Right lobe of liver (tissue), 6 donors: ENCODE results near the gene EDIL3. TPM values are rescaled to one million over a fixed set of nuclear protein-coding genes. Genes with fewer than 3 reads are reported as not detected.

Experiments
- ATAC-seq, 4 donors: fragments of 200-7000 bp; cut with Tn5 transposase; one replicate each; pipeline ENCODE4 v1.9.1; 2020; ENCODE audit warnings: mild to moderate bottlenecking in 4 of 4, moderate library complexity in 4 of 4
- DNase-seq, 3 donors: peaks; one replicate each; pipeline ENCODE4 v3.0.0-alpha.2; 2020
- H3K27ac ChIP-seq, 3 donors: fragments of 200-600 bp; one replicate each; pipeline ENCODE4 v1.8.0; 2022
- H3K27me3 ChIP-seq, 2 donors: fragments of 200-600 bp; one replicate each; pipeline ENCODE4 v1.8.0; 2022
- H3K36me3 ChIP-seq, 4 donors: fragments of 200-600 bp; sonication (generic) in 1 of 4; one replicate each; pipeline versions ENCODE4 v1.5.1 to v1.8.0; 2017 to 2022; ENCODE audit warnings: control low read depth in 1 of 4
- H3K4me1 ChIP-seq, 4 donors: fragments of 200-600 bp; sonication (generic) in 1 of 4; one replicate each; pipeline versions ENCODE4 v1.5.1 to v1.8.0; 2017 to 2022; ENCODE audit warnings: control low read depth in 1 of 4
- H3K4me3 ChIP-seq, 3 donors: fragments of 200-600 bp; one replicate each; pipeline ENCODE4 v1.8.0; 2022
- H3K9me3 ChIP-seq, 4 donors: fragments of 200-600 bp; sonication (generic) in 1 of 4; one replicate each; pipeline versions ENCODE4 v1.5.1 to v1.8.0; 2017 to 2022; ENCODE audit warnings: control low read depth in 1 of 4
- CTCF ChIP-seq, 4 donors: fragments of 200-600 bp in 3 of 4; fragments of 450-650 bp in 1 of 4; IDR thresholded peaks; one replicate each; pipeline versions ENCODE4 v1.5.1 to v1.8.0; 2016 to 2022; ENCODE audit warnings: antibody characterized with exemption in 4 of 4, mild to moderate bottlenecking in 2 of 4
- POLR2A ChIP-seq: fragments of 450-650 bp; IDR thresholded peaks from one replicate; pipeline ENCODE4 v1.6.1; 2017; ENCODE audit warnings: antibody characterized with exemption, mild to moderate bottlenecking
- WGBS: methylation state at CpG from one replicate; pipeline ENCODE4 v1.1.6; 2018; ENCODE audit warnings: low coverage, low lambda C conversion rate; ENCODE audit not compliant: insufficient coverage; ENCODE audit errors: missing lambda C conversion rate; 5-methylcytosine and 5-hydroxymethylcytosine counted together
- intact Hi-C, 2 donors: fragments of 100-400 bp; cut with DNase I; formaldehyde crosslinking; loops; one replicate each; pipeline versions ENCODE4 v1.11.2 to v1.14.1; 2022
- total RNA-seq, 6 experiments: library from RNA; depleted of rRNA in 2 of 6; stranded (reverse); fragments of >200 nt in 2 of 6; fragmentation: NEBNext Ultra II Directional in 3 of 6; extraction: Animal tissue kit (Norgen Biotek cat#: 25700) in 3 of 6; gene quantifications; one replicate each; pipeline versions ENCODE4 v1.1.0 to v1.2.4, GENCODE V29; 2016 to 2023
- donor health status: DM: no; HTN: yes; CAD: no.
- donor health status: DM: no; HTN: no; CAD: no.
- donor health status: DM: no; HTN: no; CAD: no.
- donor health status: DM: no; HTN: yes; CAD: no.
- donor health status: DM: no; HTN: yes; CAD: no.

The EDIL3 gene
- total RNA-seq, 6 experiments from 2014 or later: 0.61 to 0.84 (median 0.68) TPM; not detected in 3

GRCh38 chr5:83967417-83967816 is 417.3 kb downstream of the EDIL3 start:
- DNase-seq (no peak), ATAC-seq (no peak)
- no peak overlapping the region for H3K27ac ChIP-seq
- no peak for TF ChIP-seq POLR2A
- TF ChIP-seq CTCF (IDR thresholded peaks at IDR 0.05): no peak
- no peaks in the 10 kb centered on the region for H3K4me1 ChIP-seq
- no peak overlapping the region for H3K4me3 ChIP-seq
- no peaks in the 10 kb centered on the region for H3K9me3 ChIP-seq
- H3K36me3 ChIP-seq: no peaks in the 10 kb centered on the region
- no peaks in the 10 kb centered on the region for H3K27me3 ChIP-seq
- intact Hi-C loops: no loop called here
- 44% methylated on average over 1 of the region's 1 CpG for WGBS

- no peak overlapping the region for H3K4me3 ChIP-seq
- 29% methylated on average over 3 of the region's 3 CpGs for WGBS
Measured at GRCh38 chr5:83965441-83965840, 419.2 kb downstream of the EDIL3 start.

GRCh38 chr5:83964271-83964670 is 420.4 kb downstream of the EDIL3 start:
- intact Hi-C loops: no loop called here
- no peaks in the 10 kb centered on the region for H3K4me1 ChIP-seq
- no peak overlapping the region for H3K4me3 ChIP-seq
- no peaks in the 10 kb centered on the region for H3K27me3 ChIP-seq
- H3K9me3 ChIP-seq: no peaks in the 10 kb centered on the region
- 50% methylated on average over 1 of the region's 1 CpG for WGBS
- no peak overlapping the region for H3K27ac ChIP-seq
- DNase-seq (no peak), ATAC-seq (no peak)
- TF ChIP-seq CTCF (IDR thresholded peaks at IDR 0.05) (no peak), POLR2A (no peak)
- no peaks in the 10 kb centered on the region for H3K36me3 ChIP-seq

More at GRCh38 chr5:83965441-83965840, 419.2 kb downstream of the EDIL3 start:
- no peaks in the 10 kb centered on the region for H3K36me3 ChIP-seq
- ATAC-seq: no peak
- no peaks in the 10 kb centered on the region for H3K4me1 ChIP-seq
- no peak for TF ChIP-seq CTCF (IDR thresholded peaks at IDR 0.05)
- TF ChIP-seq POLR2A: no peak
- H3K27me3 ChIP-seq: no peaks in the 10 kb centered on the region
- intact Hi-C loops: no loop called here
- DNase-seq: no peak
- H3K27ac ChIP-seq: no peak overlapping the region
- H3K9me3 ChIP-seq: no peaks in the 10 kb centered on the region

- DNase-seq: no peak
- intact Hi-C loops: no loop called here
- no peak overlapping the region for H3K4me3 ChIP-seq
- no peak overlapping the region for H3K27ac ChIP-seq
- ATAC-seq: no peak
- no peaks in the 10 kb centered on the region for H3K27me3 ChIP-seq
- H3K9me3 ChIP-seq: no peaks in the 10 kb centered on the region
- TF ChIP-seq CTCF (IDR thresholded peaks at IDR 0.05) (no peak), POLR2A (no peak)
- no peaks in the 10 kb centered on the region for H3K36me3 ChIP-seq
- H3K4me1 ChIP-seq: no peaks in the 10 kb centered on the region
- WGBS: 64% methylated on average over 1 of the region's 1 CpG
Measured at GRCh38 chr5:83957188-83957587, 427.5 kb downstream of the EDIL3 start.

GRCh38 chr5:83956386-83956785 is 428.3 kb downstream of the EDIL3 start:
- Histone ChIP-seq H3K4me1 (no peaks in the 10 kb centered on the region), H3K9me3 (no peaks in the 10 kb centered on the region), H3K36me3 (no peaks in the 10 kb centered on the region), H3K27me3 (no peaks in the 10 kb centered on the region), H3K4me3 (no peak overlapping the region), H3K27ac (no peak overlapping the region)
- ATAC-seq: no peak
- intact Hi-C loops: no loop called here
- no peak for TF ChIP-seq POLR2A
- TF ChIP-seq CTCF (IDR thresholded peaks at IDR 0.05): no peak
- DNase-seq: no peak
